ACC112 (cell line): ENCODE data around the gene CXCL14.

ENCODE experiments used
- H2AFZ ChIP-seq: fragments of 200-600 bp; sonication (generic); one replicate; pipeline ENCODE4 v1.6.0; 2017; ENCODE audit warnings: antibody characterized with exemption, low read length; ENCODE audit not compliant: unreplicated experiment
- H3K27ac ChIP-seq: fragments of 200-600 bp; sonication (generic); 2 replicates; pipeline ENCODE4 v1.5.1; 2014; ENCODE audit warnings: low read depth, mild to moderate bottlenecking, antibody characterized with exemption, low read length, moderate library complexity
- H3K27me3 ChIP-seq: fragments of 200-600 bp; sonication (generic); 2 replicates; pipeline ENCODE4 v1.6.1; 2014; ENCODE audit warnings: mild to moderate bottlenecking, antibody characterized with exemption, low read length, moderate library complexity, mixed read lengths; ENCODE audit not compliant: insufficient read depth
- H3K36me3 ChIP-seq: fragments of 200-600 bp; sonication (generic); 2 replicates; pipeline ENCODE4 v1.6.1; 2016; ENCODE audit warnings: mild to moderate bottlenecking, antibody characterized with exemption, low read length, moderate library complexity, mixed read lengths; ENCODE audit not compliant: insufficient read depth
- H3K4me1 ChIP-seq: fragments of 200-600 bp; sonication (generic); one replicate; pipeline ENCODE4 v1.6.1; 2016; ENCODE audit warnings: low read length, mixed read lengths; ENCODE audit not compliant: insufficient read depth, unreplicated experiment, control insufficient read depth
- H3K4me3 ChIP-seq: fragments of 200-600 bp; sonication (generic); 2 replicates; pipeline ENCODE4 v1.5.1; 2014; ENCODE audit warnings: mild to moderate bottlenecking, low read depth, low read length
- H3K79me2 ChIP-seq: fragments of 200-600 bp; sonication (generic); one replicate; pipeline ENCODE4 v1.6.0; 2016; ENCODE audit warnings: low read length; ENCODE audit not compliant: control insufficient read depth, unreplicated experiment, insufficient read depth

Gene CXCL14

GRCh38 chr5:135608361-135608760, 29.6 kb upstream of the CXCL14 start:
- Histone ChIP-seq H2AFZ (no peak overlapping the region), H3K4me3 (no peak overlapping the region), H3K27me3 (peaks cover 86% of the 10 kb centered on the region), H3K4me1 (no peaks in the 10 kb centered on the region), H3K36me3 (no peaks in the 10 kb centered on the region), H3K79me2 (no peaks in the 10 kb centered on the region), H3K27ac (no peak overlapping the region)

DNA sequence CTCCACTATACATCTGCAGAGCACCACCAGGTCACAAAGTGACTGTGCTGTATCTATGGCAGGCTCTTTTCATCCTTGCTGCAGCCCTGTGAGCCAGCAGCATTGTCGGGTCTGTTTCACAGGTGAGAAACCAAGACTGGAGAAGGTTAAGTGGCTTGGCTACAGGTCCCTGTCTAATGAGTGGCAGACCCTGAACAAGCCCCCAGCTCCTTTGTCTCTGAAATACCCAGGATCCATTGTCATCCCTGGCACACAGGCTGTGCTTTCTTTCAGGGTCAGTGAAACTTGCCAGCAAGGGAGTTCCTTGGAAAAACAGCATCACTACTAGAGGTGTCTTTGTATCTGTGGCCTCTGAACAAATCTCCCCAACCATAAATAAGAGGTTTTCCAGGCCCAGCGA, 27.6 kb upstream of the CXCL14 start:
- no peaks in the 10 kb centered on the region for H3K79me2 ChIP-seq
- H3K27me3 ChIP-seq = peaks cover 87% of the 10 kb centered on the region
- no peak overlapping the region for H2AFZ ChIP-seq

GRCh38 chr5:135605221-135605620, 26.4 kb upstream of the CXCL14 start:
- Histone ChIP-seq H3K4me1 (no peaks in the 10 kb centered on the region), H3K27me3 (peaks cover 85% of the 10 kb centered on the region), H3K36me3 (no peaks in the 10 kb centered on the region), H3K4me3 (no peak overlapping the region), H3K27ac (no peak overlapping the region), H3K79me2 (no peaks in the 10 kb centered on the region), H2AFZ (no peak overlapping the region)

More for the DNA sequence above, 27.6 kb upstream of the CXCL14 start:
- H3K4me3 ChIP-seq = no peak overlapping the region
- H3K4me1 ChIP-seq = no peaks in the 10 kb centered on the region
- H3K27ac ChIP-seq = no peak overlapping the region
- H3K36me3 ChIP-seq = no peaks in the 10 kb centered on the region

GRCh38 chr5:135604056-135604455, 25.3 kb upstream of the CXCL14 start:
- Histone ChIP-seq H3K27ac (no peak overlapping the region), H3K4me1 (no peaks in the 10 kb centered on the region), H3K4me3 (no peak overlapping the region), H2AFZ (no peak overlapping the region), H3K79me2 (no peaks in the 10 kb centered on the region), H3K36me3 (no peaks in the 10 kb centered on the region), H3K27me3 (peaks cover 88% of the 10 kb centered on the region)

- Histone ChIP-seq H2AFZ (no peak overlapping the region), H3K4me3 (no peak overlapping the region), H3K27ac (no peak overlapping the region), H3K27me3 (peaks cover 82% of the 10 kb centered on the region), H3K36me3 (no peaks in the 10 kb centered on the region), H3K79me2 (no peaks in the 10 kb centered on the region), H3K4me1 (no peaks in the 10 kb centered on the region)
Observed at GRCh38 chr5:135602882-135603721, 24.3 kb upstream of the CXCL14 start.

GRCh38 chr5:135601466-135601865, 22.7 kb upstream of the CXCL14 start:
- Histone ChIP-seq H3K4me3 (no peak overlapping the region), H3K36me3 (no peaks in the 10 kb centered on the region), H3K4me1 (no peaks in the 10 kb centered on the region), H3K79me2 (no peaks in the 10 kb centered on the region), H2AFZ (no peak overlapping the region), H3K27me3 (peaks cover 80% of the 10 kb centered on the region), H3K27ac (no peak overlapping the region)

GRCh38 chr5:135600971-135601381, 22.2 kb upstream of the CXCL14 start:
- H3K27ac ChIP-seq = no peak overlapping the region
- H3K4me3 ChIP-seq = no peak overlapping the region
- H3K27me3 ChIP-seq = peaks cover 79% of the 10 kb centered on the region
- no peaks in the 10 kb centered on the region for H3K4me1 ChIP-seq
- H3K36me3 ChIP-seq = no peaks in the 10 kb centered on the region
- H3K79me2 ChIP-seq = no peaks in the 10 kb centered on the region
- H2AFZ ChIP-seq = no peak overlapping the region

- Histone ChIP-seq H3K4me3 (no peak overlapping the region), H3K27ac (no peak overlapping the region), H3K4me1 (no peaks in the 10 kb centered on the region), H3K79me2 (no peaks in the 10 kb centered on the region), H2AFZ (no peak overlapping the region), H3K27me3 (peaks cover 74% of the 10 kb centered on the region), H3K36me3 (no peaks in the 10 kb centered on the region)
Observed at GRCh38 chr5:135600152-135600570, 21.4 kb upstream of the CXCL14 start.

GRCh38 chr5:135599421-135600151, 20.8 kb upstream of the CXCL14 start:
- no peak overlapping the region for H3K4me3 ChIP-seq
- H3K27ac ChIP-seq = no peak overlapping the region
- peaks cover 71% of the 10 kb centered on the region for H3K27me3 ChIP-seq
- H2AFZ ChIP-seq = no peak overlapping the region
- H3K36me3 ChIP-seq = no peaks in the 10 kb centered on the region
- no peaks in the 10 kb centered on the region for H3K79me2 ChIP-seq
- H3K4me1 ChIP-seq = no peaks in the 10 kb centered on the region

- H3K27me3 ChIP-seq = peaks cover 64% of the 10 kb centered on the region
- no peaks in the 10 kb centered on the region for H3K4me1 ChIP-seq
- no peaks in the 10 kb centered on the region for H3K36me3 ChIP-seq
- H3K79me2 ChIP-seq = no peaks in the 10 kb centered on the region
- no peak overlapping the region for H2AFZ ChIP-seq
- no peak overlapping the region for H3K27ac ChIP-seq
- H3K4me3 ChIP-seq = no peak overlapping the region
Observed at GRCh38 chr5:135598691-135599395, 20.1 kb upstream of the CXCL14 start.
